HG02763 (cell line): ENCODE data around the gene TLR7.

Experiments used
- ATAC-seq: cut with Tn5 transposase; IDR thresholded peaks from one replicate; pipeline ENCODE4 v1.9.1; 2021; ENCODE audit warnings: mild to moderate bottlenecking, moderate library complexity; ENCODE audit not compliant: unreplicated experiment

TLR7 gene

GRCh38 chrX:12922599-12922919, 55.7 kb downstream of the TLR7 start:
- ATAC-seq: no peak

- ATAC-seq: no peak
These were observed 62.8 kb downstream of the TLR7 start for GRCh38 chrX:12929701-12930100.

- no peak for ATAC-seq
These were observed 63.3 kb downstream of the TLR7 start for GRCh38 chrX:12930150-12930549.

GRCh38 chrX:12932244-12932643, 65.4 kb downstream of the TLR7 start:
- no peak for ATAC-seq

GRCh38 chrX:12934850-12935249, 68.0 kb downstream of the TLR7 start:
- ATAC-seq: no peak

GRCh38 chrX:12936947-12937346, 70.1 kb downstream of the TLR7 start:
- ATAC-seq: no peak
